ENCODE results near the gene SLC30A5.
"Not testable (repeated sequence)": the region's sequence is repeated elsewhere in the genome, so short reads cannot be mapped to it uniquely, and the experiment has no call there.

SLC30A5 gene

DNA sequence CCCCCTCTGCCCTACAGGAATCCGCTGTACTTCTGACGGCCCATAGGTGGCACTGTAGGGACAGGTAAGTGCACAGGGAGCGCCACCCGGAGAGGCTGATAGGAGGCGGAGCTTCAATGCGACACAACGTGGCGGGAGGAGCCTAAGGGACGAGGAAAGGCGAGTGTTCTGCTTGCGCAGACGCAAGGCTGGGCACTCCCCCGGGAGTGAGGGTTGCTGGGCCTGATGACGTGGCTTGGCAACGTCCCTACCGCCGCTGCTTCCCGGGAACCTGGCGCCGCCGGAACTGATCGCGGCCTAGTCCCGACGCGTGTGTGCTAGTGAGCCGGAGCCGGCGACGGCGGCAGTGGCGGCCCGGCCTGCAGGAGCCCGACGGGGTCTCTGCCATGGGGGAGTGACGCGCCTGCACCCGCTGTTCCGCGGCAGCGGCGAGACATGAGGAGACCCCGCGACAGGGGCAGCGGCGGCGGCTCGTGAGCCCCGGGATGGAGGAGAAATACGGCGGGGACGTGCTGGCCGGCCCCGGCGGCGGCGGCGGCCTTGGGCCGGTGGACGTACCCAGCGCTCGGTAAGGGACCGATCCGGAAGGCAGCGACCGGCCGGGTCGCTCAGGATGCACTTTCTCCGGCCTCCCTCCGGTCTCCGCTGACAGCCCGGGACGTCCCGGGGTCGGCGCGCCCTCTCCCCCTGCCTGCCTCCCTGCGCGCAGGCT is at the start of gene SLC30A5:
SLC30A5 (plus strand) TSS at position 244 of the 712 bp plus-strand sequence; CDS start at position 486, 242 bp downstream.
- DNase-seq: peak; percentile 98

DNA sequence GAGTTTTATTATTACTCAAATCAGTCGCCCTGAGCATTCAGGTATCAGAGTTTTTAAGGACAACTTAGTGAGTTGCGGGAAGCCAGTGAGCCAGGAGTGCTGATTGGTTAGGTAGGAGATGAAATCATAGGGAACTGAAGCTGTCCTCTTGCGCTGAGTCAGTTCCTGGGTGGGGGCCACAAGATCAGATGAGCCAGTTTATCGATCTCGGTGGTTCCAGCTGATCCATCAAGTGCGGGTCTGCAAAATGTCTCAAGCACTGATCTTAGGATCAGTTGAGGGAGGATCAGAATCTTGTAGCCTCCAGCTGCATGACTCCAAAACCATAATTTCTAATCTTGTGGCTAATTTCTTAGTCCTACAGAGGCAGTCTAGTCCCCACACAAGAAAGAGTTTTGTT is 48.6 kb upstream of the SLC30A5 start:
- DNase-seq: not testable (repeated sequence)

DNA sequence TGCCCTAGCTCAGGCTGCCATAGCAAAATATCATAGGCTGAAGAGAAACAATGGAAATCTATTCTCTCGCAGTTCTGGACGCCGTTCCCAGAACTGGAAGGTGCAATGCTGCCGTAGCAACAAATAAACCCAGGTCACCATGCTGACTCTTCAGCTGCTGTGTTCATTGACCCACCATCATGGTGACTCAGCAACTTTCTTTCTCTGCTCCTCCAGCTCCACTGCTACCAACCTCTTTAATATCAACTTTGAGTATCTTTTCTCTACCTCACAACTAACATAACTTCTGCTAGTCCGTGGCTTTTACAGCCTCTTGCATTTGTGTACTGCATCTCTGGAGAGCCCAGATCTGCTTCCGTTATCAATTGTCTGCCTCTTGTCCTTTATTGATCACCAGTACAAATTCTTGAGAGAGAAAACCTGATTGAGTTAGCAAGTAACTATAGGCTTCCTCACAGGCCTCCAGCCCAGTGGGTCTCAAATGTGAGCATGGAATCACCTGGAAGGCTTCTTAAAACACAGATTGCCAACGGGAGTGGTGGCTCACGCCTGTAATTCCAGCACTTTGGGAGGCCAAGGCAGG is 47.3 kb upstream of the SLC30A5 start:
- DNase-seq: no peak

DNA sequence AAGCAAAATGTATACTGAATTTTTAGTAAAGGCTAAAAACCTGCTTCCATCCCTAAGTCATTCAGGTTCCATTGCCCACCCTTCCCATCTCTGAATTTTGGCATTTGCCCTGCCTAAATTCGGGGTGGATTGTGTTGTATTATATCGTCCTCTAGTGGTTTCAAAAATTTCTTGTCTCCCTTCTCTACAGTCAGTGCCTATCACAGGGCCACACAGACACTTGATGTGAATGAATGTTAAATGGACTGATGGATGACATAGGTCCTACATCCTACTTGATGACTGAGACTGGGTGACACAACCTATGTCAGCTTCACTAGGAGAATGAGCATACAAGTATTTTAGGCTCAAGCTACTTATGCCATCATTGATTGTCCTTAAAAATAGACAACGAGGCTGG is 45.6 kb upstream of the SLC30A5 start:
- no peak for DNase-seq

DNA sequence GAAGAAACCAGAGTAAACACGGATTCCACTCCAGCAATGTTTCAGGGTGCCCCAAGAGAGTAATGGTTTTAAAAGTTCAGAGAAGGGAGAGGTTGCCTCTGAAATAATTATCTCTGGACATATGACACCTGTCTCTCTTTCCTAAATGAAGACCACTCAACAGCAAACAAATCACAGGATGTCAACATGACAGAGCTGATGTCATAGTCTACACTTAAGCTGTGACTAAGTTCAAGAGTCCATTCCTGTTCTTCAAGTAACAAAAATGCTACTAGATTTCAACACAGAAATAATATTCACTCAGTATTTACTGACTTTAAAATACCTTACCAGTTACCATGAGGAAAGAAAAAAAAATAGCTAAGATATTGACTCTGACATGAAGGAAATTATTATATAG is 44.7 kb upstream of the SLC30A5 start:
- DNase-seq: no peak

DNA sequence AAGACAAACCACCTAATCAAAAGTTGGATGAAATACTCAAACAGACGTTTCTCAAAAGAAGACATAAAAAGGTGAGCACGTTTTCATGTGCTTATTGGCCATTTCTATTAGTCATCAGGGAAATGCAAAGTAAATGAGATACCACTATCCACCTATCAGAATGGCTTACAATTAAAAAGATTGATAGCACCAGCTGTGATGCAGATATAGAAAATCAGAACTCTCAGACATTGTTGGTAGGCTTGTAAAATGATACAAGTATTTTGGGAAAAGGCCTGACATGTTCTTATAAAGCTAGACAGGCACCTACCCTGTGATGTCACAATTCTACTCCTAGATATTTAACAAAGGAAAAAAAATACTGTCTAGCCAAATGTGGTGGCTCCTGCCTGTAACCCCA is 44.0 kb upstream of the SLC30A5 start:
- no peak for DNase-seq

DNA sequence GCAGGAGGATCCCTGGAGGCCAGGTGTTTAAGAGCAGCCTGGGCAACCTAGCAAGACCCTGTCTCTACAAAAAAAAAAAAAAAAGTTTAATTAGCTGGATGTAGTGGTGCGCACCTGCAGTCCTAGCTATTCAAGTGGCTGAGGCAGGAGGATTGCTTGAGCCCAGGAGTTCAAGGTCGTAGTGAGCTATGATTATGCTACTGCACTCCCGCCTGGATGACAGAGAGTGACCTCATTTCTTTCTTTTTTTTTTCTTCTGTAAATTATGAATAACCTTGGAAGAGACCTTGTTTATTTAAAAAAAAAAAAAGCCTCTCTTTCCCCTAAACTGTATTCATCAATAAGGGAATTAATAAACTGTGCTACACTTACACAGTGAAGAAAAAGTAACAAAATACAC is 43.6 kb upstream of the SLC30A5 start:
- DNase-seq: no peak

DNA sequence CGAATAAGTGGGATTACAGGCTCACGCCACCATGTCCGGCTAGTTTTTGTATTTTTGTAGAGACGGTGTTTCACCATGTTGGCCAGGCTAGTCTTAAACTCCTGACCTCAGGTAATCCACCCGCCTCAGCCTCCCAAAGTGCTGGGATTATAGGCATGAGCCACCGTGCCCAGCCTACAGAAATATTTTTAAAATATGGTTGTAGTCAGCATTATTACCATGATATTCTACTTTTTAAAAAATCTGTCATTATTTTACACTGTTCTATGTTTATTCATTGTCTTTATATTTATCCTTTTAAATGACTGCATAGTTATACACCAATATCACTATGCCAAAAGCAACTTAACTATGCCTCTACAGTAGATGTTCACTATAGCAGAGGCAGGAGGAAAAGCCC is 41.6 kb upstream of the SLC30A5 start:
- DNase-seq: no peak

DNA sequence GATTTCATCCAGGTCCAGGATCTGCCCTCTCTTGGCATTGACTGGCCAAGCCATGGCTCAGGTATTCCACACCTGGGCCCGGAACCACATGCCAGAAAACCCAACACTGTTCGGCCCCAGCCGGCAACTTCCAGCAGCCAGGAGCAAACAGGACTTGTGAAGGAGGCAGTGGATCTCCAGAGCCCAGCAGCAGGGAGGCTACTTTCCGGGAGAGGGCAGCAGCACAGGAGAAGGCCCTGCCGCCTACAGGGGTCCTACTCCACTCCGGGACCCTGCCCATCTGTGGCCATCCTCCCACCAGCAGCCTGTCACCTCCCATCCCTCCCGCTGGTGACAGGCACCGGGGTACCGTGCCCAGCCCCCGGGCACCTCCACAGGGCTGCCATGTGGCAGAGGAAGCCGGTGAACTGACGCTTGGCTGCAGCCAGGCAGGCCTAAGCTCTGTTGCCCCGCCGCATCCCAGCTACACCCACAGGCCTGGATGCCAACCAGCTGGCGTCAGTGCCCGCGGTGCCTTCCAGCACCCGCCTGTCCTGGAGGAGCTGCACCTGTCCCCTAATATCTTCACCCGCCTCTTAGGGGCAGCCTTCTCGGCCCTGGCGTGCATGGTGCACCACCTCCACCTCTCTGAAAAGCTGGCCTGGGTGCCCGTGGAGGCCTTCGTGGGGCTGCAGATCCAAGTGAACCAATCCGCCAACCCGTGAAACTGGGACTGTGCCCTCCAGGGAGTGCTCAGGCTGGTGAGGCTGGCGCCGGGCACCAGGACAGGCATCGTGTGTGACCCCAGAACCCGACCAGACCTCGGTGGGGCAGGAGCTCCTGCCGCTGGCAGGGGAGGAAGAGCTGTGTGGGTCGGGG is 18.9 kb upstream of the SLC30A5 start:
- no peak for DNase-seq

DNA sequence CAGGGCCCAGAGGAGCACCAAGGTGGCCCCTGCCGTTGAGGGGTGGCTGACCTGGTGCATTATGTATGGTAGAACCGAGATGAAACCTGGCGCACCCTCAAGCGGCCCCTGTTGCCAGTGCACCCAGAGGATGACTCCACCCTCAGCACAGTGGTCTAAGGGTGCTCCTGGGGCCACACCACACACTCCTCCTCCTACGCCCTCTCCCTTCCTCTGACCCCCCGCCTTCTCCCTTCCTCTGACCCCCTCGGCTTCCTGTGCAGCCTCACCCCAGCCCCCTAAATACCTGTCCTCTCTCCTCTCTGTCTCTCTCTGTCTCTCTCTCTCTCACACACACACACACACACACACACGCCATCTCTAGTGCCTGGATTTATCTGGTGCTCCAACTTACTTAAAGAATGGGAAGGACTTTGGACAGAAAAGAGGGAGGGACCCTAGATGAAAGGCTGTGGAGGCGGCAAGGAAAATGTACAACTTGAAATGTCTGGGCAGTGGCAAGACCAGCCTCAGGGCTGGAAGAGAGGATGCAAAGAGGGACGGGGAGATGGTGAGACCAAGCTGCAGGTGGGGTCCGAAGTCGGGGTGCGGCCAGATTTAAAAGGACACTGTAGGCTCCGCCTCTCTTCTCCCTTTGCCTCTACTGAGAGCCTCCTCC is 18.2 kb upstream of the SLC30A5 start:
- no peak for DNase-seq

DNA sequence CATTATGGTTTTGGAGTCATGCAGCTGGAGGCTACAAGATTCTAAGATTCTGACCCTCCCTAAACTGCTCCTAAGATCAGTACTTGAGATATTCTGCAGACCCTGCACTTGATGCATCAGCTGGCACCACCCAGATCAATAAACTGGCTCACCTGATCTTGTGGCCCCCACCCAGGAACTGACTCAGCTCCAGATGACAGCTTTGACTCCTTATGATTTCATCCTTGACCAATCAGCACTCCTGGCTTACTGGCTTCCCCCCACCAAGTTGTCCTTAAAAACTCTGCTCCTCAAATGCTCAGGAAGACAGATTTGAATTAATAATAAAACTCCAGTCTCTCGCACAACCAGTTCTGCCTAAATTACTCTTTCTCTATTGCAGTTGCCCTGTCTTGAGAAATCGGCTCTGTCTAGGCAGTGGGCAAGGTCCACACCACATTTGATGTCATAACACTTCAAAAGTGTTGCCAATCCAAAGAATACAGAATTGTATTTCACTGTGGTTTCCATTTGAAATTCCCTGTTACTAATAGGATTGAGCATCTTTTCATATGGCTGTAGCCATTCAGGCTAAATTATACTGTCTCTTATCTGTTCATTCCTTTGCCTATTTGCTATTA is 14.8 kb upstream of the SLC30A5 start:
- DNase-seq: no peak

DNA sequence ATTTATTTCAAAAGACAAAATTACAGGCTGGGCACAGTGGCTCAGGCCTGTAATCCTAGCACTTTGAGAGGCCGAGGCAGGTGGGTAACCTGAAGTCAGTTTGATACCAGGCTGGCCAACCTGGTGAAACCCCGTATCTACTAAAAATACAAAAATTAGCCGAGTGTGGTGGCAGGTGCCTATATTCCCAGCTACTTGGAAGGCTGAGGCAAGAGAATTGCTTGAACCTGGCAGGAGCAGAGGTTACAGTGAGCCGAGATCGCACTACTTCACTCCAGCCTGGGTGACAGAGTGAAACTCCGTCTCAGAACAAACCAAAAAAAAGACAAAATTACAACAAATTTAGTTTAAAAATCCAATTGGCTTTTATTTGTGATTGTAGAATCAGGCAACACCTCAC is 14.3 kb upstream of the SLC30A5 start:
- no peak for DNase-seq

DNA sequence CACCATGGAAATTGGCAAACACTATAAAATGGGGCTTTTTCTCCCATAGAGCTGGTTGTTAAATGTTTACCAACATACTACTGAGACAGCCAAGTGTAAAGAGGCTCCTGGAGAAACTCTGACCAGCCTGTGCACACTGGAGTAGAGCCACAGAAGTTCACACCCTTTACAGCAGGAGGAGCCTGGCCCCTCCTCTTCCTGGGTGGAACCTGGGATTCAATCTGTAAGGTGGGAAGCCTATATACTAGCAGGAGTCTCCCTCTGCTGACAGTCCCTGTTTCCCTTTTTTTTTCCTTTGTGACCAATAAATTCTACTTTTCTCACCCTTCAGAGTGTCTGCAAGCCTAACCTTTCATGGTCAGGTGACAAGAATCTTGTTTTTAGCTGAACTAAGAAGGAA is 10.4 kb upstream of the SLC30A5 start:
- no peak for DNase-seq

DNA sequence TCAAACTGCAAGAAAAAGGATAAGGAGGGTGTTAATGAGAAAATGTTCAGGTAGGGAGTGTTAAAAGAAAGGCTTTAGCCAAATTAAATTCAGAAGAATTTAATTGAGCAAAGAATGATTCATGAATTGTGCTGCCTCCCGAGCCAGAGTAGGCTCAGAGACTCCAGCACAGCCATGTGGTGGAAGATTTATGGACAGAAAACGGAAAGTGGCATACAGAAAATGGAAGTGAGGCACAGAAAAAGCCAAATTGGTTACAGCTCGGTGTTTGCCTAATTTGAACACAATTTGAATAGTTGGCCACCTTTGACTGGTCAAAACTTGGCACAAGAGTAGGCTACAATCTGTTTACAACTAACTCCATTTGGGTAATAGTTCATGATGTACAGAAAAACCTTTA is 9.6 kb upstream of the SLC30A5 start:
- no peak for DNase-seq

DNA sequence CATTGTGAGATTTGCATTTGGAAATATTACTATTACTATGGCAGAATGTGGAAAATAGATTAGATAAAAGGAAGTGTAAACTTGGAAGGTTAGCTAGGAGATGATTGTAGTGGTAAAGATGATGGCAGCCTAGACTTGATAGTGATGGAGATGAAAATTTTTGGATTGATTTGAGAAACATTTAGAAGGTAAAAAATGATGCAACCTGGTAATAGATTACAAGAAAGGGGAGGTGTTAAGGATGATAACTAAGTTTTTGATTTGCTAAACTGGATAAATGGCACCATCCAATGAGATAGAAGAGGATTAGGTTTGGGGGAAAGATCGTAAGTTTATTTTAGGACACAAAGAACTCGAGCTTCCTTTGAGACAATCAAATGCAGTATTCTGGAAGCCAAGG is 8.9 kb upstream of the SLC30A5 start:
- DNase-seq: no peak

DNA sequence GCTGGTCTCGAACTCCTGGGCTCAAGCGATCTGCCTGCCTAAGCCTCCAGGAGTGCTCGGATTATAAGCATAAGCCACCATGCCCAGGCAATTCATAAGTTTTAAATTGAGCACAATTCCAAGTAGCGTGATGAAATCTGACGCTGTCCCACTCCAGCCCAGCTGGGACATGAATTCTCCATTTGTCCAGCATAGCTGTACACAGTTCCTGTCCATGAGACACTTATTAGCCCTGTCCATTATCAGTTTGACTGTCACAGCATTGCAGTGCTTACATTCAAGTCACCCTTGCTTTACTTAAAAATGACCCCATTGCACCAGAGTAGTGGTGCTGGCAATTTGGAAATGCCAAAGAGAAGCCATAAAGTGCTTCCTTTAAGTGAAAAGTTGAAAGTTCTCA is 7.6 kb upstream of the SLC30A5 start:
- DNase-seq: no peak

DNA sequence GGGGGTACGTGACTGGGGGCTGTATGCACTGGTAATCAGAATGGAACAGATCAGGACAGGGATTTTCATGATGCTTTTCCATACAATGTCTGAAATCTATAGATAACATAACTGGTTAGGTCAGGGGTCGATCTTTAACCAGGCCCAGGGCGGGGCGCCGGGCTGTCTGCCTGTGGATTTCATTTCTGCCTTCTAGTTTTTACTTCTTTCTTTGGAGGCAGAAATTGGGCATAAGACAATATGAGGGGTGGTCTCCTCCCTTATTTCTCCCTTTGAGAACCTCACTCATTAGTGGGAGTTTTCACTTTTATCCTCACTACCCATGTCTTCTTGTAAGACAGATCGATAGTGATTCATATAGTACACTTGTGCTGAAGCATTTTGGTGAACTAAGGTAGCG is 5.8 kb upstream of the SLC30A5 start:
- DNase-seq: not testable (repeated sequence)

DNA sequence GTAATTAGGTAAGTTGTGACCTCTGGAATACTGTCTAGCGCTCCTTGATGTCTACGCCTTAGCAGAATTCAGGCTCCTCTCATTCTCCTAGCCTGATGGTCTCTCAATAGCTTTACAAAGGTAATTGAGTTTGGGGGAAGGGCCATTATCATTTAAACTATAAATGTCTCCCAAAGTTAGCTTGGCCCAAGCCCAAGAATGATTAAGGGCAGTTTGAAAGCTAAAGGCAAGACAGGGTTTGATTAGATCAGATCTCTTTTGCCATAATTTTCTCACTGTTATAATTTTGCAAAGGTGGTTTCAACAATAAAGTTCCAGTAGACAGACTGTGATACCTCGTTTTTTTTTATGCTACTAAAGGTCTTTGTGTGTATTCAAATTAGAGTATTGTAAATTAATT is 3.7 kb upstream of the SLC30A5 start:
- no peak for DNase-seq

DNA sequence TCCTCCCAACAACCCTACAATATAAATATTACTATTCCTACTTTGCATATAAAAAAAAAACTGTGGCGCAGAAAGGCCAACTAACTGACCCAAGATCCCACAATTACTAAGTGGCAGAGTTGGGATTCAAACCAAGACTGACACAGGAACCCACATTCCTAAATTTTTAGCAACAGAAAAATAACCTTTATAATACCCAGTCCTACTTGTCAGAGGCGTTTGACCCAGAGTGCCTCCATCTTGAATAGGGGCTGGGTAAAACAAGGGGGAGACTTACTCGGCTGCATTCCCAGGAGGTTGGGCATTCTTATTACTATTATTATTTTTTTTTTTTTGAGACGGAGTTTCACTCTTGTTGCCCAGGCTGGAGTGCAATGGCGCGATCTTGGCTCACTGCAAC is 2.0 kb upstream of the SLC30A5 start:
- no peak for DNase-seq

DNA sequence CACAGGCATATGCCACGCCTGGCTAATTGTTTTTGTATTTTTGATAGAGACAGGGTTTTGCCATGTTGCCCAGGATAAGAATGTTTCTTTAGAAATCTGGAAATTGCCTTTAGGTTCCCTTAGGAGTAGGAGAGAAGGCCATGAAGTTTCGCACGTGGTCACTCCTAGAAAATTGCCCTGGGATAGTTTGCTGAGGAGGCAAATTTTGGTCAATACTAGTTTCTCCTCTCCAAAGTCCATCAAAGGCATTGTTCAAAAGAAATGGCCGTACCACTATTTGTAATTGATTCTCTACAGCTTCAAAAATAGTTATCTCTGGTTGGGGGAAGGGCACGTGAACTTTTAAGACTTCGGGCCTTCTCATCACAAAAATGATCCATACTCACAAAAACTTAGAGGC is 845 bp upstream of the SLC30A5 start:
- DNase-seq: no peak

DNA sequence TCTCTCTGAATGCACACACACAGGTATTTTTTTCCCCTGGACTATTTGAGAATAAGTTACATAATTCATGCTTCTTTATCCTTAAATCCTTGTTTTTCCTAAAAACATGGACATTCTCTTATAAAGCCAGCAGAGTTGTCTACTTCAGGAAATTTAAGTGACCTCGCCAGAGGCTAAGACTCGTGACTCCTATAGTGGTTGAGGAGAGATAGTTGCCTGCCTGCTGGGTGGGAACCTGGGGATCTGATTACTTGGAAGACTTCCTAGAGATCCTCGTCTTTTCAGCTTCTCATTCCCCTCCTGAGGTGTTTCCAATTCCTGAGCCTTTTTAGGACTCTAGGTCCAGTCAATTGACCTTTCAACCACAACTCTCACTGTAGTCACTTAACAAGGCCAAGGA is 5.5 kb downstream of the SLC30A5 start:
- no peak for DNase-seq

DNA sequence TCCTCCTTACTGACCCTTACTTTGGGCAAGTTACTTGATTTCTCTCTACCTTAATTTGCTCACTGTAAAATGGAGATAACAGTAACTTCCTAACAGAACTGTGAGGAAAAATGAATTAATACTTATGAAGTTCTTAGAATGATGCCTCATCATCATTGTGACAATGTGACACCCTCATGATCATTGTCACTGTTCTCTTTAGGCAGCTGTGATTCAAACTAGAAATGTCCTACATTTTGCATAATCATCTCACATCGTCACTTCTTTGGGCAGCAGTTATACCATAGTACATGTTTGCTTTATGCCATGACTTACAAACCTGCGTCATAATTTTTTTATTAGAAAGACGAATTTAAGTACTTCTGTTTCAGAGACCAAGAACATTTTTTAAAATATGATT is 9.7 kb downstream of the SLC30A5 start:
- no peak for DNase-seq
